ENCODE measurements around the gene MRPS9. TPM values are rescaled to one million over a fixed set of nuclear protein-coding genes. Genes with fewer than 3 reads are reported as not detected.

The MRPS9 gene
- total and polyA plus RNA-seq, 2 of the 13 experiments (the other 11 are each of a cell fraction or from before 2014, with no cell fraction given), result 31.2 to 91.8 TPM

DNA sequence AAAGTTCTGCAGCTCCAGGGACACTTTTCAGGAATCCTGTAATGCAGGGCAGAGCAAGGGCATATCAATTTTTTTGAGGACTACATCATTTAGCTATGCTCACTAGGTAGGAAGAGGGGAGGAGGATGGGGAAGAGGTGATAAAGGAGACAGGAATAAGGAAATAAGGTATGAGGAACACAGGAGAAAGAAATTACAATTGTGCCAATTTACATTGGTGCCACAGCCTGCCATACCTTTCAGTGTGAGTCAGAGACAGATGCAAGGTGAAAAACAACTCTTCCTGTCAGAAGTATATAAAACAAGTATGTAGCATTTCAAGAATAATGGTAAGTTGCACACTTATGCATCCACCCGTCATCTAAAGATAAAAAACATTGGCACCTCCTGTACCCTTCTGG, 5.4 kb upstream of the MRPS9 start (continued):
- TF ChIP-seq, protein P1, sequence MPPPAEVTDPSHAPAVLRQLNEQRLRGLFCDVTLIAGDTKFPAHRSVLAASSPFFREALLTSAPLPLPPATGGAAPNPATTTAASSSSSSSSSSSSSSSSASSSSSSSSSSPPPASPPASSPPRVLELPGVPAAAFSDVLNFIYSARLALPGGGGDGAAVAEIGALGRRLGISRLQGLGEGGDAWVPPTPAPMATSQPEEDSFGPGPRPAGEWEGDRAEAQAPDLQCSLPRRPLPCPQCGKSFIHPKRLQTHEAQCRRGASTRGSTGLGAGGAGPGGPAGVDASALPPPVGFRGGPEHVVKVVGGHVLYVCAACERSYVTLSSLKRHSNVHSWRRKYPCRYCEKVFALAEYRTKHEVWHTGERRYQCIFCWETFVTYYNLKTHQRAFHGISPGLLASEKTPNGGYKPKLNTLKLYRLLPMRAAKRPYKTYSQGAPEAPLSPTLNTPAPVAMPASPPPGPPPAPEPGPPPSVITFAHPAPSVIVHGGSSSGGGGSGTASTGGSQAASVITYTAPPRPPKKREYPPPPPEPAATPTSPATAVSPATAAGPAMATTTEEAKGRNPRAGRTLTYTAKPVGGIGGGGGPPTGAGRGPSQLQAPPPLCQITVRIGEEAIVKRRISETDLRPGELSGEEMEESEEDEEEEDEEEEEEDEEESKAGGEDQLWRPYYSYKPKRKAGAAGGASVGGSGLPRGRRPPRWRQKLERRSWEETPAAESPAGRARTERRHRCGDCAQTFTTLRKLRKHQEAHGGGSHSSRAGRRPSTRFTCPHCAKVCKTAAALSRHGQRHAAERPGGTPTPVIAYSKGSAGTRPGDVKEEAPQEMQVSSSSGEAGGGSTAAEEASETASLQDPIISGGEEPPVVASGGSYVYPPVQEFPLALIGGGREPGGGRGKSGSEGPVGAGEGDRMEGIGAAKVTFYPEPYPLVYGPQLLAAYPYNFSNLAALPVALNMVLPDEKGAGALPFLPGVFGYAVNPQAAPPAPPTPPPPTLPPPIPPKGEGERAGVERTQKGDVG (CRISPR knock-in tag; IDR thresholded peaks at IDR 0.05; ENCODE audit: borderline replicate concordance), result no peak
- no peak for TF ChIP-seq ZNF550 (CRISPR knock-in tag; IDR thresholded peaks at IDR 0.05; ENCODE audit: borderline replicate concordance)
- no peak for TF ChIP-seq ZNF563 (CRISPR knock-in tag; IDR thresholded peaks at IDR 0.05)
- no peak for TF ChIP-seq NCOA1 (CRISPR knock-in tag; IDR thresholded peaks at IDR 0.05)
- TF ChIP-seq ZNF737 (CRISPR knock-in tag; IDR thresholded peaks at IDR 0.05; ENCODE audit: borderline replicate concordance), result no peak
- TF ChIP-seq HNF4G (IDR thresholded peaks at IDR 0.05; ENCODE audit: borderline replicate concordance, low read depth, low read length), result no peak
- no peak for TF ChIP-seq HNF4G (CRISPR knock-in tag; IDR thresholded peaks at IDR 0.05; ENCODE audit: borderline replicate concordance, low read depth)
- TF ChIP-seq SAFB2 (CRISPR knock-in tag; IDR thresholded peaks at IDR 0.05; ENCODE audit: borderline replicate concordance, low read depth), result no peak
- TF ChIP-seq ETV5 (CRISPR knock-in tag; IDR thresholded peaks at IDR 0.05; ENCODE audit: borderline replicate concordance), result no peak
- TF ChIP-seq, protein P2, sequence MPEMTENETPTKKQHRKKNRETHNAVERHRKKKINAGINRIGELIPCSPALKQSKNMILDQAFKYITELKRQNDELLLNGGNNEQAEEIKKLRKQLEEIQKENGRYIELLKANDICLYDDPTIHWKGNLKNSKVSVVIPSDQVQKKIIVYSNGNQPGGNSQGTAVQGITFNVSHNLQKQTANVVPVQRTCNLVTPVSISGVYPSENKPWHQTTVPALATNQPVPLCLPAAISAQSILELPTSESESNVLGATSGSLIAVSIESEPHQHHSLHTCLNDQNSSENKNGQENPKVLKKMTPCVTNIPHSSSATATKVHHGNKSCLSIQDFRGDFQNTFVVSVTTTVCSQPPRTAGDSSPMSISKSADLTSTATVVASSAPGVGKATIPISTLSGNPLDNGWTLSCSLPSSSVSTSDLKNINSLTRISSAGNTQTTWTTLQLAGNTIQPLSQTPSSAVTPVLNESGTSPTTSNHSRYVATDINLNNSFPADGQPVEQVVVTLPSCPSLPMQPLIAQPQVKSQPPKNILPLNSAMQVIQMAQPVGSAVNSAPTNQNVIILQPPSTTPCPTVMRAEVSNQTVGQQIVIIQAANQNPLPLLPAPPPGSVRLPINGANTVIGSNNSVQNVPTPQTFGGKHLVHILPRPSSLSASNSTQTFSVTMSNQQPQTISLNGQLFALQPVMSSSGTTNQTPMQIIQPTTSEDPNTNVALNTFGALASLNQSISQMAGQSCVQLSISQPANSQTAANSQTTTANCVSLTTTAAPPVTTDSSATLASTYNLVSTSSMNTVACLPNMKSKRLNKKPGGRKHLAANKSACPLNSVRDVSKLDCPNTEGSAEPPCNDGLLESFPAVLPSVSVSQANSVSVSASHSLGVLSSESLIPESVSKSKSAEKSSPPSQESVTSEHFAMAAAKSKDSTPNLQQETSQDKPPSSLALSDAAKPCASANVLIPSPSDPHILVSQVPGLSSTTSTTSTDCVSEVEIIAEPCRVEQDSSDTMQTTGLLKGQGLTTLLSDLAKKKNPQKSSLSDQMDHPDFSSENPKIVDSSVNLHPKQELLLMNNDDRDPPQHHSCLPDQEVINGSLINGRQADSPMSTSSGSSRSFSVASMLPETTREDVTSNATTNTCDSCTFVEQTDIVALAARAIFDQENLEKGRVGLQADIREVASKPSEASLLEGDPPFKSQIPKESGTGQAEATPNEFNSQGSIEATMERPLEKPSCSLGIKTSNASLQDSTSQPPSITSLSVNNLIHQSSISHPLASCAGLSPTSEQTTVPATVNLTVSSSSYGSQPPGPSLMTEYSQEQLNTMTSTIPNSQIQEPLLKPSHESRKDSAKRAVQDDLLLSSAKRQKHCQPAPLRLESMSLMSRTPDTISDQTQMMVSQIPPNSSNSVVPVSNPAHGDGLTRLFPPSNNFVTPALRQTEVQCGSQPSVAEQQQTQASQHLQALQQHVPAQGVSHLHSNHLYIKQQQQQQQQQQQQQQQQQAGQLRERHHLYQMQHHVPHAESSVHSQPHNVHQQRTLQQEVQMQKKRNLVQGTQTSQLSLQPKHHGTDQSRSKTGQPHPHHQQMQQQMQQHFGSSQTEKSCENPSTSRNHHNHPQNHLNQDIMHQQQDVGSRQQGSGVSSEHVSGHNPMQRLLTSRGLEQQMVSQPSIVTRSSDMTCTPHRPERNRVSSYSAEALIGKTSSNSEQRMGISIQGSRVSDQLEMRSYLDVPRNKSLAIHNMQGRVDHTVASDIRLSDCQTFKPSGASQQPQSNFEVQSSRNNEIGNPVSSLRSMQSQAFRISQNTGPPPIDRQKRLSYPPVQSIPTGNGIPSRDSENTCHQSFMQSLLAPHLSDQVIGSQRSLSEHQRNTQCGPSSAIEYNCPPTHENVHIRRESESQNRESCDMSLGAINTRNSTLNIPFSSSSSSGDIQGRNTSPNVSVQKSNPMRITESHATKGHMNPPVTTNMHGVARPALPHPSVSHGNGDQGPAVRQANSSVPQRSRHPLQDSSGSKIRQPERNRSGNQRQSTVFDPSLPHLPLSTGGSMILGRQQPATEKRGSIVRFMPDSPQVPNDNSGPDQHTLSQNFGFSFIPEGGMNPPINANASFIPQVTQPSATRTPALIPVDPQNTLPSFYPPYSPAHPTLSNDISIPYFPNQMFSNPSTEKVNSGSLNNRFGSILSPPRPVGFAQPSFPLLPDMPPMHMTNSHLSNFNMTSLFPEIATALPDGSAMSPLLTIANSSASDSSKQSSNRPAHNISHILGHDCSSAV (CRISPR knock-in tag; IDR thresholded peaks at IDR 0.05; ENCODE audit: borderline replicate concordance), result no peak

All from HepG2 (cell line).